IPS-18c (cell line): ENCODE data around the gene ATF2.

Experiments
- H3K4me3 ChIP-seq: 2 replicates; pipeline ENCODE4 v1.7.0; 2013; ENCODE audit warnings: low read depth, mild to moderate bottlenecking, low read length, moderate library complexity; ENCODE audit not compliant: insufficient read depth
- H3K9me3 ChIP-seq: one replicate; pipeline ENCODE4 v1.6.1; 2013; ENCODE audit warnings: mild to moderate bottlenecking, low read length, moderate library complexity; ENCODE audit not compliant: control insufficient read depth, insufficient read depth

Gene ATF2

GRCh38 chr2:175170659-175171304, 2.8 kb upstream of the ATF2 start:
- H3K4me3 ChIP-seq, result no peak overlapping the region
- H3K9me3 ChIP-seq, result no peaks in the 10 kb centered on the region

DNA sequence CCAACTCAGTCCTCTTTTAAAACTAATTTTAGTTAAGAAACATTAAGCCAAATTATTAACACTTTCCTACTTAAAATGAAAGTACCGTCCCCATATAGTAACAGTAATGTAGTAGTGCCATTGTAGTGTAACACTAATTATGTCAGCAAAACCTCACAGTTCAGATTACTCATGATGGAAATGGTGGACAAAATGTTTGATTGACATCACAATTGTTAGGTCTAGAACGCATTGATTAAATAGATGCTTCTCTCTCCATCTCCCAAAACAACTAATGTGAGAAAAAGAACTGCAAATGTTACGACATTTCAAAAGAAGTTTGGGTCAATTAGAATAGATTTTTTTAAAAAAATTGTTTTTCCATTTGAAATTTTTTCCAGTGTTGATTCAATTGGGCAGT, 1.2 kb upstream of the ATF2 start:
- Histone ChIP-seq H3K9me3 (no peaks in the 10 kb centered on the region), H3K4me3 (no peak overlapping the region)

DNA sequence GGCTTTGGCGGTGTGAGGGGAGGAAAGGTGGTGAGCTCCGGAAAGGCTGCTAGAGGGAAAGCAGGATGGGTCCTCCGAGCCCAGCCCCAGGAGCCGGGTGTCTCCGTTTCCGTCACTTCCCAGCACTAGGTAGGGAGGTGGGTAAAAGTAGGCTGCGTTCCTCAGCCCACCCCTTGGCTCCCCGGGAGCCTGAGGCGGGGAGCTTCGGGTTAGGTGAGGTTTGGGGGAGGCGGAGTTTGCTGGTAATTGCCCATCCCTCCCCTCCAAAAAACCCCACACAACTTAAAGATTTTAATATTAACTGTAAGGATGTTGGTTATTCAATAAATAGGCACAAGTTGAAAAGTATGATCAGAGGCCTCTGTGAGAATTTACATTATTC, 552 bp upstream of the ATF2 start:
- Histone ChIP-seq H3K9me3 (no peaks in the 10 kb centered on the region), H3K4me3 (peak overlapping the region; percentile 76)

GRCh38 chr2:175167076-175167791, 769 bp downstream of the ATF2 start:
- H3K4me3 ChIP-seq, result peak overlapping the region; percentile 85
- H3K9me3 ChIP-seq, result no peaks in the 10 kb centered on the region

GRCh38 chr2:175166216-175166824, 1.7 kb downstream of the ATF2 start:
- Histone ChIP-seq H3K4me3 (peak overlapping the region; percentile 85), H3K9me3 (no peaks in the 10 kb centered on the region)

DNA sequence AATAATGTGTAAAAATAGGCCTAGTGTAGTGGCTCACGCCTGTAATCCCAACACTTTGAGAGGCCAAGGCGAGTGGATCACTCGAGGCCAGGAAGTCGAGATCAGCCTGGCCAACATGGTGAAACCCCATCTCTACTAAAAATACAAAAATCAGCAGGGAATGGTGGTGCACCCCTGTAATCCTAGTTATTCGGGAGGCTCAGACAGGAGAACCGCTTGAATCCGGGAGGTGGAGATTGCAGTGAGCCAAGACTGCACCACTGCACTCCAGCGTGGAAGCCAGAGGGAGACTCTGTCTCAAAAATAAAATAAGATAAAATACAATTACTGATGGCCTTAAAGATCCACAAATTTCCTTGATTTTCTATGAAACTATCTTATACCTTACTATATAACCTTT, 3.8 kb downstream of the ATF2 start:
- H3K9me3 ChIP-seq, result peaks cover 2% of the 10 kb centered on the region
- H3K4me3 ChIP-seq, result no peak overlapping the region

GRCh38 chr2:175158894-175159293, 9.1 kb downstream of the ATF2 start:
- Histone ChIP-seq H3K9me3 (peaks cover 2% of the 10 kb centered on the region), H3K4me3 (no peak overlapping the region)

DNA sequence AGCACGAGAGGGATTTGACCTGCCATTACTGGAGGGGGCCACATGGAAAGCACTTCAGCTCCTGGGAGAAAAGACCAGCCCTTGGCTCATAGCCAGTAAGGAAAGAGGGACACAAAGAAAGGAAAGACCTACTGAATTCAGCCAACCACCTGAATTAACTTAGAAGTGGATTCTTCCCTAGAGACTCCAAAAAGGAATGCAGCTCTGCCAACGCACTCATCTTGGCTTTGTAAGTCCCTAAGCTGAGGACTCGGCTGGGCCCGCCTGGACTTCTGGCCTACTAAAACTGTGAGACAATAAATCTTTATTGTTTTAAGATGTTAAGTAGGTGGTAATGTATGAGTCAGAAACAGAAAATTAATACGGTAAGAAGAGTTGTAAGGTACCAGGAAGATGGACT, 11.5 kb downstream of the ATF2 start:
- Histone ChIP-seq H3K9me3 (peaks cover 2% of the 10 kb centered on the region), H3K4me3 (no peak overlapping the region)

DNA sequence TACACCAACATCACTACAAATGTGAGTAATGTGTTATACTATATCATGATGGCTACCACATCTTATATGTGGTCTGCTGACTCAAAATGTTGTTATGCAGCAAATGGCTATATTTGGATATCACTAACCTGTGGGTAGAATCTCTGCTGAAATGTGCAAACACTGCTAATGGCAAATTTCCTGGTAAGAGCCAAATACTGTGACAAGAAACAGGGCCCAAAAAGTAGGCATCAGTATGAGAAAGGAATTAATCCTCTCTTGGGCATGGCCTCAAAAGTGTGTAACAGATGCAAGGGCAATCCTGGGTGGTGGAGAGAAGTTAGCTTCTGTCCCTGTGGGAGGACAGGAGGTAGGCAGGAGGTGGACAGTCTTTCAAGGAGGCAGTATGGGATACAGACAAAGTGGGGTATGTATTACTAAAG, 13.3 kb downstream of the ATF2 start:
- H3K9me3 ChIP-seq, result no peaks in the 10 kb centered on the region
- H3K4me3 ChIP-seq, result no peak overlapping the region

DNA sequence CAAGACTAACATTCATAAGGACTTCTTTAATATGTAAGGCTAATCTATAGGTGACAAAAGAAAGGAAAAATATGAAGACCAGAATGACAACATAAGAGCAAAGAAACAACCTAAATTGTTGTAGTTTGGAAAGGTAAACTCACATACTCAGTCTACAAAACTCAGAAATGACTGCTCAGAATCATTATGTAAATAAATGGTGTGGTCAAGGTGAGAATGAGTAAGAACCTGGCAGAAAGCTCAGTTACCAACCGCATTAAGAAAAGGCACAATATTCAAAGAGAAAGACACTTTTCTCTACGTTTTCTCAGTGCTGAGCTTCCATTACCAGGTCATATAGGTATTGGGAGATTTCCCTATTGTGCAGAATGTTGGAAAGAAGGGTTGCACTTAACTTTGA, 15.8 kb downstream of the ATF2 start:
- Histone ChIP-seq H3K4me3 (no peak overlapping the region), H3K9me3 (no peaks in the 10 kb centered on the region)

- no peak overlapping the region for H3K4me3 ChIP-seq
- H3K9me3 ChIP-seq, result no peaks in the 10 kb centered on the region
Measured at GRCh38 chr2:175151791-175152190, 16.2 kb downstream of the ATF2 start.

DNA sequence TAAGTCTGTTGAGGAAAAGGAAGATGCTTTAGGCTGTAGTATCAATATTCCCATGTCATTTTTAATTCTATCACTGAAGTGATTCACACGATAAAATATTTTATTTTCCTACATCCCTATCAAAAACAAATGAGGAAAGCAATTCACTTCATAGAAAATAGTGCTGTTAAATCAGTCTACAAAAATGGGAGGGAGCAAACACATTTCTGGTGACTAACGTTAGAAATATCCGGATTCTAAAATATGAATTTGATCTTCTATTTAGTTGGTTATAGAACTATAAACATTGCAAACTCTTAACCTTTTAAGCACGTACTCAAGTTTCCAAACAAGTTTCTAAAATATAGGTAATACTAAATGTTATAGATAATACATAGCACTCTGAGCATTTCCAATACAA, 20.8 kb downstream of the ATF2 start:
- Histone ChIP-seq H3K4me3 (no peak overlapping the region), H3K9me3 (no peaks in the 10 kb centered on the region)

GRCh38 chr2:175143678-175144077, 24.3 kb downstream of the ATF2 start:
- Histone ChIP-seq H3K9me3 (no peaks in the 10 kb centered on the region), H3K4me3 (no peak overlapping the region)

GRCh38 chr2:175143191-175143590, 24.8 kb downstream of the ATF2 start:
- H3K4me3 ChIP-seq, result no peak overlapping the region
- no peaks in the 10 kb centered on the region for H3K9me3 ChIP-seq

GRCh38 chr2:175140332-175140731, 27.7 kb downstream of the ATF2 start:
- Histone ChIP-seq H3K9me3 (no peaks in the 10 kb centered on the region), H3K4me3 (no peak overlapping the region)

GRCh38 chr2:175137793-175138192, 30.2 kb downstream of the ATF2 start:
- H3K4me3 ChIP-seq, result no peak overlapping the region
- no peaks in the 10 kb centered on the region for H3K9me3 ChIP-seq

- Histone ChIP-seq H3K9me3 (no peaks in the 10 kb centered on the region), H3K4me3 (no peak overlapping the region)
Measured at GRCh38 chr2:175136334-175137215, 31.4 kb downstream of the ATF2 start.

DNA sequence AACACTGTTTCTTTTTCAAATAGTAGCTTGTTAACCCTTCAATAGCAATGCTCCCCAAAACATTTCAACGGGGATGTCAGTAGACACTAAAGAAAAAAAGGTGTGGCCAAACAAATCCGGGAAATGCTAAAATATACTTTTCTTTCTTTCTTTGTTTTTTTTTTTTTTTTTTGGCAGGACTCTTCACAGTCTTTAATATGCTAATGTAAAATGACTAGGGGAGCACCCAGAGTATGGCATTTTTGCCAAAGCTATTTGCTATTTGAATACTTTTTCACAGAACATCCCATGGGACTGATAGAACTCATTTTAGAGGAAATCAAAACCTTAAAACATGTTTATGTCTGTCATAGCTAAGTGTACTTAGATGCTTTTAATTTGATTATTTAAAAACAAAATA, 32.1 kb downstream of the ATF2 start:
- H3K9me3 ChIP-seq, result no peaks in the 10 kb centered on the region
- H3K4me3 ChIP-seq, result no peak overlapping the region
